Astrocyte (in vitro differentiated cells and primary cell): ENCODE measurements around the gene CYTH4. TPM values are rescaled to one million over a fixed set of nuclear protein-coding genes. Genes with fewer than 3 reads are reported as not detected.
A peak's percentile ranks its signal among the peaks of the same experiment; 100 is the strongest.

Experiments
- DNase-seq: peaks from one replicate; pipeline ENCODE4 v3.0.0-alpha.2; 2010; ENCODE audit warnings: low read depth
- FAIRE-seq: peaks from 2 replicates; lab custom pipeline; 2011; peaks lifted over from hg19 to GRCh38; lab: Jason Lieb, UNC
- H2AFZ ChIP-seq: 2 replicates; pipeline ENCODE4 v1.6.0; 2012; ENCODE audit warnings: low read depth, low read length, inconsistent platforms
- H3K27ac ChIP-seq: 2 replicates; pipeline ENCODE4 v1.5.1; 2011; ENCODE audit warnings: low read depth, low read length, inconsistent platforms
- H3K27me3 ChIP-seq: 2 replicates; pipeline ENCODE4 v1.6.0; 2011; ENCODE audit warnings: low read length, inconsistent platforms; ENCODE audit not compliant: insufficient read depth
- H3K36me3 ChIP-seq: 2 replicates; pipeline ENCODE4 v1.5.1; 2011; ENCODE audit warnings: low read length, inconsistent platforms; ENCODE audit not compliant: insufficient read depth
- H3K4me1 ChIP-seq: 2 replicates; pipeline ENCODE4 v1.5.1; 2011; ENCODE audit warnings: low read length, inconsistent platforms; ENCODE audit not compliant: insufficient read depth
- H3K4me2 ChIP-seq: 2 replicates; pipeline ENCODE4 v1.6.0; 2012; ENCODE audit warnings: low read length, inconsistent platforms
- H3K4me3 ChIP-seq: 2 replicates; pipeline ENCODE4 v1.5.1; 2011; ENCODE audit warnings: low read depth, mild to moderate bottlenecking, low read length, inconsistent platforms; ENCODE audit not compliant: insufficient read depth
- H3K79me2 ChIP-seq: 2 replicates; pipeline ENCODE4 v1.6.0; 2012; ENCODE audit warnings: mild to moderate bottlenecking, low read length, inconsistent platforms; ENCODE audit not compliant: insufficient read depth
- H3K9ac ChIP-seq: 2 replicates; pipeline ENCODE4 v1.6.0; 2012; ENCODE audit warnings: mild to moderate bottlenecking, low read length, inconsistent platforms
- H3K9me3 ChIP-seq: 2 replicates; pipeline ENCODE4 v1.5.1; 2012; ENCODE audit warnings: low read depth, mild to moderate bottlenecking, low read length, inconsistent platforms; ENCODE audit not compliant: insufficient read depth
- H4K20me1 ChIP-seq: 2 replicates; pipeline ENCODE4 v1.6.0; 2012; ENCODE audit warnings: low read length, inconsistent platforms; ENCODE audit not compliant: insufficient read depth
- H3K27ac Mint-ChIP-seq: one replicate; pipeline ENCODE4 v1.8.0; 2021; ENCODE audit warnings: mild to moderate bottlenecking, mixed read lengths; ENCODE audit not compliant: unreplicated experiment
- H3K27me3 Mint-ChIP-seq: one replicate; pipeline ENCODE4 v1.8.0; 2021; ENCODE audit warnings: low read depth, mixed read lengths; ENCODE audit not compliant: unreplicated experiment
- H3K36me3 Mint-ChIP-seq: one replicate; pipeline ENCODE4 v1.8.0; 2021; ENCODE audit warnings: low read depth, mixed read lengths; ENCODE audit not compliant: unreplicated experiment
- H3K4me1 Mint-ChIP-seq: one replicate; pipeline ENCODE4 v1.8.0; 2021; ENCODE audit warnings: low read depth, mixed read lengths; ENCODE audit not compliant: unreplicated experiment
- H3K4me3 Mint-ChIP-seq: one replicate; pipeline ENCODE4 v1.8.0; 2021; ENCODE audit warnings: mild to moderate bottlenecking, moderate library complexity, mixed read lengths; ENCODE audit not compliant: unreplicated experiment
- H3K9me3 Mint-ChIP-seq: one replicate; pipeline ENCODE4 v1.8.0; 2021; ENCODE audit warnings: mild to moderate bottlenecking, mixed read lengths; ENCODE audit not compliant: unreplicated experiment
- EZH2 ChIP-seq: IDR thresholded peaks from 2 replicates; pipeline ENCODE4 v1.6.1; 2012; ENCODE audit warnings: mild to moderate bottlenecking, low read length, inconsistent platforms; ENCODE audit not compliant: insufficient read depth
- total RNA-seq: library from RNA; stranded (reverse); gene quantifications from 2 replicates; pipeline ENCODE4 v1.2.1, GENCODE V29; 2021
- TF ChIP-seq, protein P1 (sequence below): IDR thresholded peaks from 2 replicates; pipeline ENCODE4 v1.5.1; 2011; ENCODE audit warnings: low read depth, mild to moderate bottlenecking, inconsistent platforms, low read length, moderate library complexity; ENCODE audit not compliant: insufficient read depth

CYTH4 gene
- total RNA-seq, 1 donor from 2014 or later, result not detected

DNA sequence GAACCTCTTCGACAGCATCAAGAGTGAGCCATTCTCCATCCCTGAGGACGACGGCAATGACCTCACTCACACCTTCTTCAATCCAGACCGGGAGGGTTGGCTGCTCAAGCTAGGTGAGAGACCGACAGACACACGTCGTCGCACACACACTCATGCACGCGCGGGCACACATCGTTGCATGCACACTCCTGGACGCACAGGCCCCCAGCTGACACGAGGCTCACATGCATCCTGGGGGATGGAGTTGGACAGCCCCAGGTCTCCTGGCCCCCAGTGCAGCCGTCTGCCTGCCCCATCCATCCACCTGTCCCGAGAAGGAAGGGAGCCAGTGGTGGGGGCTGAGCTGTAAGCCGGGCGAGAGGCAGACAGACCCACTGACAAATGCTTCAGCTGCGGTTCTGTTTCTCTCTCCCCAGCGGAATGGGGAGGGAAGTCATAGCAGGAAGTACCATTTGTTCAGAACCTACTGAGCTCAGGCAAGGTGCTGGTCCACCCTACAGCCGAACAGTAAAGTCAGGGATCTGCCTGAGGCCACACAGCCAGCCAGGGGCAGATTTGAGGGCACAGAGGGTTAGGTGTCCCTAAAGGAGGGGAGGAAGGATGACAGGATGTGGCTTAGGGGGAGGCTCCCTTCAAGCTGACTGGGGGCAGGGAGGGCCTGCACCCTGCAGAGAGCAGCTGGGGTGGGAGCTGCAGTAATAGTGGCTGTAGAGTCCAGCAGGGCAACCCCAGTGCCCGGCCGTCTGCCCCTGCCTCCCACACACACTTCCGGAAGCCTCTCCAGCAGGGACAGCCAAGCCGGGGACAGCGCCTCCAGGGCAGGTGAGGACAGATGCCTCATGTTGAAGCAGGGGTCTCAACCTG, 27.1 kb downstream of the CYTH4 start:
- Histone ChIP-seq H3K9me3 (no peaks in the 10 kb centered on the region), H3K9ac (peak overlapping the region; percentile 23), H3K4me2 (peak overlapping the region; percentile 32), H4K20me1 (no peaks in the 10 kb centered on the region), H3K4me1 (peaks cover 61% of the 10 kb centered on the region), H3K79me2 (no peaks in the 10 kb centered on the region), H2AFZ (peak overlapping the region; percentile 43), H3K4me3 (no peak overlapping the region), H3K36me3 (no peaks in the 10 kb centered on the region), H3K27ac (no peak overlapping the region), H3K27me3 (no peaks in the 10 kb centered on the region)
- no peak for FAIRE-seq
- no peak overlapping the region for H3K4me3 Mint-ChIP-seq
- no peaks in the 10 kb centered on the region for H3K36me3 Mint-ChIP-seq
- H3K27ac Mint-ChIP-seq, result no peak overlapping the region
- H3K9me3 Mint-ChIP-seq, result peaks cover 1% of the 10 kb centered on the region
- no peak for TF ChIP-seq EZH2
- TF ChIP-seq, protein P1, sequence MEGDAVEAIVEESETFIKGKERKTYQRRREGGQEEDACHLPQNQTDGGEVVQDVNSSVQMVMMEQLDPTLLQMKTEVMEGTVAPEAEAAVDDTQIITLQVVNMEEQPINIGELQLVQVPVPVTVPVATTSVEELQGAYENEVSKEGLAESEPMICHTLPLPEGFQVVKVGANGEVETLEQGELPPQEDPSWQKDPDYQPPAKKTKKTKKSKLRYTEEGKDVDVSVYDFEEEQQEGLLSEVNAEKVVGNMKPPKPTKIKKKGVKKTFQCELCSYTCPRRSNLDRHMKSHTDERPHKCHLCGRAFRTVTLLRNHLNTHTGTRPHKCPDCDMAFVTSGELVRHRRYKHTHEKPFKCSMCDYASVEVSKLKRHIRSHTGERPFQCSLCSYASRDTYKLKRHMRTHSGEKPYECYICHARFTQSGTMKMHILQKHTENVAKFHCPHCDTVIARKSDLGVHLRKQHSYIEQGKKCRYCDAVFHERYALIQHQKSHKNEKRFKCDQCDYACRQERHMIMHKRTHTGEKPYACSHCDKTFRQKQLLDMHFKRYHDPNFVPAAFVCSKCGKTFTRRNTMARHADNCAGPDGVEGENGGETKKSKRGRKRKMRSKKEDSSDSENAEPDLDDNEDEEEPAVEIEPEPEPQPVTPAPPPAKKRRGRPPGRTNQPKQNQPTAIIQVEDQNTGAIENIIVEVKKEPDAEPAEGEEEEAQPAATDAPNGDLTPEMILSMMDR, result no peak
- H3K4me1 Mint-ChIP-seq, result peaks cover 35% of the 10 kb centered on the region
- H3K27me3 Mint-ChIP-seq, result peaks cover 14% of the 10 kb centered on the region
- no peak for DNase-seq

DNA sequence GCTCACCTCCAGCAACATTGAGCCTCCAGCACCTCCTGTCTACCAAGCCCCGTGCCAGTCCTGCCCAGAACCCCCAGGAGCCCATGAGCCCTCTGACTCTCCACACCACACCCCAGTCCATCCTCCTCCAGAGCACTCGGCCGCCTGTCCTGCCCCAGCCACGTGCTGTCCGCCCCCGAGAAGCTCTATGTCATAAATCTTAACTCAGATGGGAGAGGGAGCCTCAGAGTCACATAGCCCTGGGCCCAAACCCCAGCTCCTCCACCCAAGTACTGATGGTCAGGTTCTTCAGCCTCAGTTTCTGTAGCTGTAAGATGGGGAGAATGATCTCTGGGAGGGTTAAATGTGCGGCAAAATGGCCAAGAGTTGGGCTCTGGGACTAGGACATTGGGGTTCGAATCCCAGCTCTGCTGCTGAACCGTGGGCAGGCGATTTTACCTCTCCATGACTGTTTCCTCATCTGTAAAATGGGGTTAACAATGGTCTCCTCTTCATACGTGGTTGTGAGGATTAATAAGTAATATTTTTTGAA, 27.8 kb downstream of the CYTH4 start:
- peaks cover 33% of the 10 kb centered on the region for H3K4me1 Mint-ChIP-seq
- no peak for FAIRE-seq
- Histone ChIP-seq H3K27ac (no peak overlapping the region), H3K79me2 (no peaks in the 10 kb centered on the region), H3K4me3 (no peak overlapping the region), H3K4me2 (peak overlapping the region; percentile 32), H3K9ac (no peak overlapping the region), H3K4me1 (peaks cover 55% of the 10 kb centered on the region), H2AFZ (no peak overlapping the region), H3K9me3 (no peaks in the 10 kb centered on the region), H3K36me3 (no peaks in the 10 kb centered on the region), H3K27me3 (no peaks in the 10 kb centered on the region), H4K20me1 (no peaks in the 10 kb centered on the region)
- H3K36me3 Mint-ChIP-seq, result no peaks in the 10 kb centered on the region
- no peak for DNase-seq
- H3K27ac Mint-ChIP-seq, result no peak overlapping the region
- TF ChIP-seq EZH2, result no peak
- TF ChIP-seq, protein P1, result no peak
- peaks cover 1% of the 10 kb centered on the region for H3K9me3 Mint-ChIP-seq
- H3K4me3 Mint-ChIP-seq, result no peak overlapping the region
- H3K27me3 Mint-ChIP-seq, result peaks cover 17% of the 10 kb centered on the region
